IMR-90 (cell line): ENCODE data around the gene MPC1. TPM values are rescaled to one million over a fixed set of nuclear protein-coding genes. Genes with fewer than 3 reads are reported as not detected.
A peak's percentile ranks its signal among the peaks of the same experiment; 100 is the strongest.

ENCODE experiments used
- ATAC-seq: fragments of 200-7000 bp; cut with Tn5 transposase; 2 replicates; pipeline ENCODE4 v1.9.1; 2020; ENCODE audit warnings: low read depth, mild to moderate bottlenecking, moderate library complexity
- BruUV-seq: library from RNA; stranded (reverse); fragments of 400-500 nt; replicated peaks from 2 replicates; lab custom pipeline; 2021; lab: Mats Ljungman, UMichigan
- CTCF ChIA-PET: fragments of 300-600 bp; formaldehyde crosslinking; extraction: SDS; loops from one replicate; lab custom pipeline; 2021; ENCODE audit warnings: antibody characterized with exemption; lab: Yijun Ruan, JAX
- POLR2A ChIA-PET: fragments of 300-600 bp; sonication (Branson Sonifier 250); formaldehyde crosslinking; loops from one replicate; lab custom pipeline; 2022; ENCODE audit warnings: antibody characterized with exemption; ENCODE audit not compliant: unreplicated experiment; lab: Charles Lee
- DNase-seq: peaks from one replicate; pipeline ENCODE4 v3.0.0; 2013
- H2AFZ ChIP-seq: replicated peaks from 2 replicates; pipeline ENCODE3; 2013; ENCODE audit warnings: low read length, mild to moderate bottlenecking; ENCODE audit not compliant: poor library complexity
- H2AK5ac ChIP-seq: 2 replicates; pipeline ENCODE4 v1.6.1; 2013; ENCODE audit warnings: low read depth, low read length, inconsistent platforms
- H2AK9ac ChIP-seq: replicated peaks from 2 replicates; pipeline ENCODE3; 2013; ENCODE audit warnings: mild to moderate bottlenecking, low read depth, low read length, moderate library complexity; ENCODE audit not compliant: poor library complexity
- H2BK120ac ChIP-seq: 2 replicates; pipeline ENCODE4 v1.6.1; 2013; ENCODE audit warnings: low read depth, low read length, inconsistent platforms
- H2BK15ac ChIP-seq: 3 replicates; pipeline ENCODE4 v1.6.1; 2013; ENCODE audit warnings: low read depth, low read length, inconsistent platforms
- H2BK20ac ChIP-seq: 2 replicates; pipeline ENCODE4 v1.6.1; 2013; ENCODE audit warnings: low read depth, mild to moderate bottlenecking, inconsistent platforms, low read length, moderate library complexity
- H2BK5ac ChIP-seq: 2 replicates; pipeline ENCODE4 v1.6.1; 2013; ENCODE audit warnings: mild to moderate bottlenecking, low read depth, low read length, inconsistent platforms; ENCODE audit not compliant: poor library complexity, severe bottlenecking
- H3K14ac ChIP-seq: replicated peaks from 2 replicates; pipeline ENCODE4 v1.6.1; 2013; ENCODE audit warnings: low read depth, low read length, inconsistent platforms
- H3K18ac ChIP-seq: 2 replicates; pipeline ENCODE4 v1.6.1; 2013; ENCODE audit warnings: low read depth, low read length, control low read depth
- H3K23ac ChIP-seq: 2 replicates; pipeline ENCODE4 v1.6.1; 2013; ENCODE audit warnings: low read depth, low read length, inconsistent platforms
- H3K27ac ChIP-seq: 2 replicates; pipeline ENCODE4 v1.5.1; 2013; ENCODE audit warnings: mild to moderate bottlenecking, control low read depth, low read length; ENCODE audit not compliant: insufficient read depth
- H3K27me3 ChIP-seq: 2 replicates; pipeline ENCODE4 v1.6.1; 2013; ENCODE audit warnings: low read length; ENCODE audit not compliant: control insufficient read depth, insufficient read depth
- H3K36me3 ChIP-seq: 2 replicates; pipeline ENCODE4 v1.6.1; 2013; ENCODE audit warnings: low read length, mixed read lengths; ENCODE audit not compliant: control insufficient read depth, insufficient read depth
- H3K4ac ChIP-seq: 2 replicates; pipeline ENCODE4 v1.6.1; 2013; ENCODE audit warnings: low read depth, low read length, inconsistent platforms
- H3K4me1 ChIP-seq: 2 replicates; pipeline ENCODE4 v1.6.1; 2013; ENCODE audit warnings: low read length, mixed read lengths; ENCODE audit not compliant: control insufficient read depth, insufficient read depth
- H3K4me2 ChIP-seq: 2 replicates; pipeline ENCODE4 v1.6.1; 2013; ENCODE audit warnings: low read depth, mild to moderate bottlenecking, control low read depth, low read length, moderate library complexity
- H3K4me3 ChIP-seq: 2 replicates; pipeline ENCODE4 v1.5.1; 2013; ENCODE audit warnings: low read depth, mild to moderate bottlenecking, control low read depth, low read length, moderate library complexity; ENCODE audit not compliant: insufficient read depth
- H3K56ac ChIP-seq: 2 replicates; pipeline ENCODE4 v1.6.1; 2013; ENCODE audit warnings: low read length, inconsistent platforms; ENCODE audit not compliant: insufficient read depth; ENCODE audit errors: extremely low read depth
- H3K79me1 ChIP-seq, 2 experiments: 2 replicates each; pipeline ENCODE4 v1.6.1; 2013; ENCODE audit warnings: low read length in 2 of 2, inconsistent platforms in 1 of 2, low read depth in 1 of 2
- H3K9ac ChIP-seq: 2 replicates; pipeline ENCODE4 v1.6.1; 2013; ENCODE audit warnings: low read depth, low read length, control low read depth
- H3K9me1 ChIP-seq: 2 replicates; pipeline ENCODE4 v1.6.1; 2013; ENCODE audit warnings: low read length, inconsistent platforms; ENCODE audit not compliant: insufficient read depth
- H3K9me3 ChIP-seq: 2 replicates; pipeline ENCODE4 v1.6.1; 2013; ENCODE audit warnings: low read length; ENCODE audit not compliant: control insufficient read depth, insufficient read depth
- H4K20me1 ChIP-seq: 2 replicates; pipeline ENCODE4 v1.6.1; 2013; ENCODE audit warnings: low read length, inconsistent platforms; ENCODE audit not compliant: insufficient read depth
- H4K5ac ChIP-seq: 2 replicates; pipeline ENCODE4 v1.6.1; 2013; ENCODE audit warnings: mild to moderate bottlenecking, low read depth, low read length, control low read depth
- H4K8ac ChIP-seq, 2 experiments: 2 replicates each; pipeline ENCODE4 v1.6.1; 2013; ENCODE audit warnings: low read depth in 2 of 2, low read length in 2 of 2, control low read depth in 1 of 2, inconsistent platforms in 1 of 2
- H4K91ac ChIP-seq: 2 replicates; pipeline ENCODE4 v1.6.1; 2013; ENCODE audit warnings: low read depth, low read length, inconsistent platforms; ENCODE audit not compliant: insufficient read depth
- BHLHE40 ChIP-seq: fragments of 150-350 bp; IDR thresholded peaks from 2 replicates; pipeline ENCODE4 v1.6.1; 2016; ENCODE audit warnings: mild to moderate bottlenecking, low read depth, low read length
- CEBPB ChIP-seq: IDR thresholded peaks from 2 replicates; pipeline ENCODE4 v1.6.1; 2012; ENCODE audit warnings: low read depth, low read length, improper control_type of control experiment
- CHD1 ChIP-seq: IDR thresholded peaks from 2 replicates; pipeline ENCODE4 v1.6.1; 2012; ENCODE audit warnings: low read depth, low read length, improper control_type of control experiment
- CTCF ChIP-seq: conservative IDR thresholded peaks from 2 replicates; pipeline ENCODE4 v1.5.1; 2012; ENCODE audit warnings: mild to moderate bottlenecking, low read depth, low read length, improper control_type of control experiment
- ELK1 ChIP-seq: fragments of 150-350 bp; IDR thresholded peaks from 2 replicates; pipeline ENCODE4 v1.6.1; 2016; ENCODE audit warnings: low read depth, mild to moderate bottlenecking, low read length, moderate library complexity, borderline replicate concordance
- FOS ChIP-seq: fragments of 150-350 bp; IDR thresholded peaks from 2 replicates; pipeline ENCODE4 v1.6.1; 2016; ENCODE audit warnings: low read depth, low read length
- MAFK ChIP-seq: IDR thresholded peaks from 2 replicates; pipeline ENCODE4 v1.6.1; 2012; ENCODE audit warnings: low read depth, low read length, improper control_type of control experiment
- MAZ ChIP-seq: IDR thresholded peaks from 2 replicates; pipeline ENCODE4 v1.6.1; 2012; ENCODE audit warnings: low read depth, mild to moderate bottlenecking, low read length, improper control_type of control experiment, moderate library complexity, borderline replicate concordance
- MXI1 ChIP-seq: IDR thresholded peaks from 2 replicates; pipeline ENCODE4 v1.6.1; 2012; ENCODE audit warnings: low read depth, mild to moderate bottlenecking, low read length, moderate library complexity, borderline replicate concordance
- NFE2L2 ChIP-seq: fragments of 150-350 bp; IDR thresholded peaks from 2 replicates; pipeline ENCODE4 v1.6.1; 2016; ENCODE audit warnings: low read depth, mild to moderate bottlenecking, low read length
- POLR2A ChIP-seq: IDR thresholded peaks from 2 replicates; pipeline ENCODE4 v1.6.1; 2012; ENCODE audit warnings: mild to moderate bottlenecking, low read depth, low read length
- RAD21 ChIP-seq: IDR thresholded peaks from 2 replicates; pipeline ENCODE4 v1.6.1; 2012; ENCODE audit warnings: low read length, improper control_type of control experiment
- RCOR1 ChIP-seq: IDR thresholded peaks from 2 replicates; pipeline ENCODE4 v1.6.1; 2012; ENCODE audit warnings: mild to moderate bottlenecking, low read length, improper control_type of control experiment; ENCODE audit not compliant: insufficient replicate concordance
- RFX5 ChIP-seq: IDR thresholded peaks from 2 replicates; pipeline ENCODE4 v1.8.0; 2012; ENCODE audit warnings: low read depth, mild to moderate bottlenecking, low read length, moderate library complexity
- SMC3 ChIP-seq: fragments of 150-350 bp; IDR thresholded peaks from 2 replicates; pipeline ENCODE4 v1.6.1; 2016; ENCODE audit warnings: low read depth, mild to moderate bottlenecking, antibody characterized with exemption, low read length, moderate library complexity
- USF2 ChIP-seq: fragments of 150-350 bp; IDR thresholded peaks from 2 replicates; pipeline ENCODE4 v1.6.1; 2017; ENCODE audit warnings: mild to moderate bottlenecking, antibody characterized with exemption, low read length, low read depth
- WGBS, 2 experiments: methylation state at CpG; one replicate each; pipeline versions ENCODE4 v1.1.5 to v1.1.7; 2013; ENCODE audit warnings: missing lambda C conversion rate in 2 of 2; ENCODE audit not compliant: insufficient read length in 1 of 2; ENCODE audit errors: extremely low coverage in 2 of 2; 5-methylcytosine and 5-hydroxymethylcytosine counted together
- dilution Hi-C: fragments of 300-500 bp; cut with HindIII; formaldehyde crosslinking; loops from one replicate; pipeline ENCODE4 v1.14.3; 2018; ENCODE audit warnings: low sequenced_read_pairs; ENCODE audit not compliant: unreplicated experiment
- in situ Hi-C: fragments of 300-500 bp; cut with MboI; formaldehyde crosslinking; loops from 3 replicates; pipeline ENCODE4 v1.14.3; 2019; ENCODE audit warnings: low sequenced_read_pairs, inconsistent platforms, mixed read lengths
- intact Hi-C: fragments of 100-400 bp; cut with micrococcal nuclease; formaldehyde crosslinking; loops from 2 replicates; pipeline ENCODE4 v1.10.0; 2022
- polyA plus RNA-seq, 3 experiments: library from polyadenylated mRNA; depleted of rRNA; stranded (reverse); fragments of >200 nt; gene quantifications; 2 replicates each; pipeline ENCODE4 v1.2.3, GENCODE V29; 2012; ENCODE audit warnings: low replicate concordance in 1 of 3
- total RNA-seq: library from RNA; depleted of rRNA; stranded (reverse); fragments of >200 nt; gene quantifications from 2 replicates; pipeline ENCODE4 v1.2.3, GENCODE V29; 2012

The MPC1 gene
- total and polyA plus RNA-seq, 2 of the 4 experiments (the other 2 are of a cell fraction) = 10.9 to 12.0 TPM

- Histone ChIP-seq H2BK120ac (no peak overlapping the region), H4K91ac (no peak overlapping the region), H4K5ac (no peak overlapping the region), H3K4me3 (no peak overlapping the region), H2BK15ac (no peak overlapping the region), H2AFZ (peak overlapping the region; percentile 42), H2BK5ac (no peak overlapping the region), H3K23ac (no peak overlapping the region), H3K36me3 (peaks cover 69% of the 10 kb centered on the region), H3K18ac (no peak overlapping the region), H2BK20ac (no peak overlapping the region), H3K4ac (no peak overlapping the region; the same call in 1 of the 2 replicates), H3K9me1 (peaks cover 13% of the 10 kb centered on the region), H3K56ac (no peak overlapping the region), H3K9ac (no peak overlapping the region), H4K20me1 (peaks cover 3% of the 10 kb centered on the region; the same call in 1 of the 2 replicates), H3K27ac (no peak overlapping the region), H2AK9ac (no peak overlapping the region), H3K79me1 (0 out of 4 replicates have a peak, but pooled peaks cover 0 to 5% of the 10 kb centered on the region in 2 experiments), H3K4me2 (no peak overlapping the region), H3K9me3 (no peaks in the 10 kb centered on the region), H2AK5ac (no peak overlapping the region), H3K4me1 (no peaks in the 10 kb centered on the region), H4K8ac (no peak overlapping the region), H3K27me3 (no peaks in the 10 kb centered on the region), H3K14ac (no peak overlapping the region)
- CTCF ChIA-PET = no interaction called here
- in situ Hi-C loops = no loop called here
- POLR2A ChIA-PET = no interaction called here
- intact Hi-C loops = no loop called here
- ATAC-seq (no peak), DNase-seq (no peak)
- dilution Hi-C loops = no loop called here
- TF ChIP-seq CTCF (no peak), CHD1 (no peak), CEBPB (no peak), ELK1 (no peak), NFE2L2 (no peak), RAD21 (no peak), FOS (no peak), RCOR1 (no peak), POLR2A (no peak), MAZ (no peak), USF2 (no peak), MAFK (no peak), MXI1 (no peak), SMC3 (no peak), RFX5 (no peak), BHLHE40 (no peak)
- 91 to 100% methylated on average over 3 to 5 of the region's 5 CpGs for WGBS, 2 experiments
- BruUV-seq = no TSS peak
Observed at GRCh38 chr6:166415833-166416347, 33.1 kb upstream of the MPC1 start.
